RKO (cell line): ENCODE results near the gene POU2AF1.
"Not testable (repeated sequence)": the region's sequence is repeated elsewhere in the genome, so short reads cannot be mapped to it uniquely, and the experiment has no call there.

Source experiments
- DNase-seq: peaks from one replicate; pipeline ENCODE4 v3.0.0-alpha.2; 2016; ENCODE audit warnings: low spot score

Gene POU2AF1

GRCh38 chr11:111409915-111410314 is 30.8 kb upstream of the POU2AF1 start:
- DNase-seq, result no peak

- DNase-seq, result no peak
These were observed 30.0 kb upstream of the POU2AF1 start for GRCh38 chr11:111408789-111409727.

GRCh38 chr11:111407652-111408051 is 28.6 kb upstream of the POU2AF1 start:
- no peak for DNase-seq

- DNase-seq, result no peak
These were observed 27.5 kb upstream of the POU2AF1 start for GRCh38 chr11:111406589-111406988.

- no peak for DNase-seq
These were observed 27.0 kb upstream of the POU2AF1 start for GRCh38 chr11:111406091-111406490.

GRCh38 chr11:111405551-111405950 is 26.5 kb upstream of the POU2AF1 start:
- no peak for DNase-seq

- DNase-seq, result no peak
These were observed 24.1 kb upstream of the POU2AF1 start for GRCh38 chr11:111403051-111403726.

GRCh38 chr11:111402411-111402810 is 23.3 kb upstream of the POU2AF1 start:
- DNase-seq, result no peak

GRCh38 chr11:111401957-111402356 is 22.9 kb upstream of the POU2AF1 start:
- DNase-seq, result not testable (repeated sequence)

- no peak for DNase-seq
These were observed 21.5 kb upstream of the POU2AF1 start for GRCh38 chr11:111400595-111400994.

- DNase-seq, result no peak
These were observed 20.3 kb upstream of the POU2AF1 start for GRCh38 chr11:111399187-111400031.

- no peak for DNase-seq
These were observed 18.0 kb upstream of the POU2AF1 start for GRCh38 chr11:111397034-111397433.

- DNase-seq, result no peak
These were observed 16.7 kb upstream of the POU2AF1 start for GRCh38 chr11:111395749-111396148.

- no peak for DNase-seq
These were observed 16.0 kb upstream of the POU2AF1 start for GRCh38 chr11:111395081-111395480.

- DNase-seq, result not testable (repeated sequence)
These were observed 15.1 kb upstream of the POU2AF1 start for GRCh38 chr11:111394147-111394546.

GRCh38 chr11:111393585-111393984 is 14.5 kb upstream of the POU2AF1 start:
- DNase-seq, result no peak

- DNase-seq, result peak; percentile 4
These were observed 14.0 kb upstream of the POU2AF1 start for GRCh38 chr11:111393096-111393495.

GRCh38 chr11:111392552-111392951 is 13.5 kb upstream of the POU2AF1 start:
- DNase-seq, result no peak

GRCh38 chr11:111391328-111392124 is 12.5 kb upstream of the POU2AF1 start:
- DNase-seq, result no peak

GRCh38 chr11:111388842-111389241 is 9.8 kb upstream of the POU2AF1 start:
- no peak for DNase-seq

- DNase-seq, result no peak
These were observed 9.3 kb upstream of the POU2AF1 start for GRCh38 chr11:111388420-111388819.
